GM12878 (cell line): ENCODE measurements around the gene LAMA5. TPM values are rescaled to one million over a fixed set of nuclear protein-coding genes. Genes with fewer than 3 reads are reported as not detected.

Source experiments
- ATAC-seq: fragments of 200-7000 bp; cut with Tn5 transposase; 3 replicates; pipeline ENCODE4 v1.9.1; 2020; ENCODE audit warnings: mild to moderate bottlenecking, moderate library complexity
- Bru-seq: library from RNA; stranded (reverse); fragments of 400-500 nt; gene quantifications from one replicate; lab custom pipeline; 2021; lab: Mats Ljungman, UMichigan
- BruChase-seq, 2 experiments: library from RNA; stranded (reverse); fragments of 400-500 nt; gene quantifications; one replicate each; lab custom pipeline; 2021; lab: Mats Ljungman, UMichigan
- BruUV-seq: library from RNA; stranded (reverse); fragments of 400-500 nt; replicated peaks from 2 replicates; lab custom pipeline; 2021; lab: Mats Ljungman, UMichigan
- CTCF ChIA-PET: fragments of 300-600 bp; sonication (Branson Sonifier 250); formaldehyde crosslinking; extraction: SDS; loops from one replicate; lab custom pipeline; 2021; ENCODE audit warnings: inconsistent platforms; lab: Yijun Ruan, JAX
- POLR2A ChIA-PET: fragments of 350-600 bp; formaldehyde crosslinking; extraction: SDS; loops from one replicate; lab custom pipeline; 2021; ENCODE audit warnings: inconsistent platforms; lab: Charles Lee
- RAD21 ChIA-PET: fragments of 300-600 bp; sonication (Branson Sonifier 250); formaldehyde crosslinking; loops from one replicate; lab custom pipeline; 2023; ENCODE audit warnings: antibody characterized with exemption; ENCODE audit not compliant: unreplicated experiment; lab: Charles Lee
- SMC1A ChIA-PET: fragments of 300-600 bp; sonication (Branson Sonifier 250); formaldehyde crosslinking; loops from one replicate; lab custom pipeline; 2023; ENCODE audit not compliant: unreplicated experiment, uncharacterized antibody; lab: Charles Lee
- DNase-seq: peaks from one replicate; pipeline ENCODE4 v3.0.0-alpha.2; 2011; ENCODE audit warnings: low read depth, low spot score
- FAIRE-seq: peaks from 3 replicates; lab custom pipeline; 2011; peaks lifted over from hg19 to GRCh38; lab: Jason Lieb, UNC
- H2AFZ ChIP-seq: 2 replicates; pipeline ENCODE4 v1.6.0; 2011; ENCODE audit warnings: low read depth, low read length, control low read depth; ENCODE audit not compliant: control insufficient read depth
- H3K27ac ChIP-seq: 2 replicates; pipeline ENCODE4 v1.5.1; 2011; ENCODE audit warnings: control low read depth; ENCODE audit not compliant: control insufficient read depth, insufficient read depth
- H3K27me3 ChIP-seq, 2 experiments: replicated peaks in 1 of 2; 2 replicates each; pipeline versions ENCODE4 v1.6.0 to v1.6.1; 2011; ENCODE audit warnings: low read length in 1 of 2; ENCODE audit not compliant: control insufficient read depth in 2 of 2, insufficient read depth in 2 of 2
- H3K36me3 ChIP-seq, 2 experiments: 2 replicates each; pipeline ENCODE4 v1.5.1; 2011; ENCODE audit warnings: low read length in 1 of 2; ENCODE audit not compliant: control insufficient read depth in 2 of 2, insufficient read depth in 2 of 2
- H3K4me1 ChIP-seq: 2 replicates; pipeline ENCODE4 v1.6.1; 2011; ENCODE audit warnings: mild to moderate bottlenecking, low read length, moderate library complexity, mixed read lengths; ENCODE audit not compliant: control insufficient read depth, insufficient read depth
- H3K4me2 ChIP-seq: 2 replicates; pipeline ENCODE4 v1.6.0; 2011; ENCODE audit warnings: control low read depth; ENCODE audit not compliant: control insufficient read depth, insufficient read depth
- H3K4me3 ChIP-seq: fragments of 200-600 bp; sonication (generic); 2 replicates; pipeline ENCODE4 v1.5.1; 2016
- H3K79me2 ChIP-seq: 2 replicates; pipeline ENCODE4 v1.6.0; 2011; ENCODE audit warnings: low read length; ENCODE audit not compliant: control insufficient read depth, insufficient read depth
- H3K9ac ChIP-seq: 2 replicates; pipeline ENCODE4 v1.8.0; 2011; ENCODE audit warnings: low read length, control low read depth, mixed read lengths; ENCODE audit not compliant: control insufficient read depth, insufficient read depth
- H3K9me3 ChIP-seq: replicated peaks from 3 replicates; pipeline ENCODE4 v1.5.1; 2011; ENCODE audit warnings: mild to moderate bottlenecking, low read length; ENCODE audit not compliant: control insufficient read depth, insufficient read depth
- H4K20me1 ChIP-seq: 2 replicates; pipeline ENCODE4 v1.6.0; 2011; ENCODE audit not compliant: control insufficient read depth, insufficient read depth
- LARP7 ChIP-seq: fragments of 450-650 bp; IDR thresholded peaks from 2 replicates; pipeline ENCODE4 v1.6.1; 2017; ENCODE audit warnings: mild to moderate bottlenecking
- MYB ChIP-seq: fragments of 150-350 bp; IDR thresholded peaks from 2 replicates; pipeline ENCODE4 v1.6.1; 2014; ENCODE audit warnings: mild to moderate bottlenecking, low read depth, low read length, borderline replicate concordance
- NFIC ChIP-seq: IDR thresholded peaks from 2 replicates; pipeline ENCODE4 v1.6.1; 2012; ENCODE audit warnings: low read depth, mild to moderate bottlenecking, inconsistent platforms, low read length, moderate library complexity
- RCOR1 ChIP-seq: conservative IDR thresholded peaks from 2 replicates; pipeline ENCODE4 v1.6.1; 2012; ENCODE audit warnings: low read depth, low read length, improper control_type of control experiment
- WGBS: methylation state at CpG from one replicate; pipeline ENCODE4 v1.1.6; 2016; ENCODE audit warnings: low lambda C conversion rate; ENCODE audit not compliant: insufficient replicate concordance, insufficient coverage; ENCODE audit errors: missing lambda C conversion rate; 5-methylcytosine and 5-hydroxymethylcytosine counted together
- in situ Hi-C: fragments of 300-500 bp; cut with MboI; formaldehyde crosslinking; loops from 9 replicates; pipeline ENCODE4 v1.14.3; 2018; ENCODE audit warnings: mixed read lengths
- intact Hi-C: fragments of 100-400 bp; cut with micrococcal nuclease; formaldehyde crosslinking; loops from one replicate; pipeline ENCODE4 v1.14.2; 2022; ENCODE audit not compliant: unreplicated experiment
- long read RNA-seq, 2 experiments: library from polyadenylated mRNA; unstranded; transcript quantifications; one replicate each; pipeline ENCODE4 v2.0.0, GENCODE V29; 2019 to 2020
- polyA minus RNA-seq, 3 experiments: library from RNA; depleted of rRNA, polyadenylated mRNA; stranded (reverse); fragments of >200 nt; gene quantifications; 2 replicates each; pipeline ENCODE4 v1.2.3, GENCODE V29; 2011
- polyA plus RNA-seq, 11 experiments: library from polyadenylated mRNA; depleted of rRNA in 4 of 11; unstranded in 6 of 11; stranded (reverse) in 5 of 11; fragments of >200 nt; fragmentation: Nextera tagmentation in 4 of 11; fragmentation: Illumina TruSeq in 1 of 11; extraction: Ambion mirVana in 4 of 11; extraction: Trizol in 1 of 11; gene quantifications; 1 replicate in 1 of 11; 2 replicates in 10 of 11; pipeline versions ENCODE4 v1.2.1 to v1.2.3, GENCODE V29; 2011 to 2016; ENCODE audit warnings: inconsistent platforms in 2 of 11, missing spikeins in 2 of 11, low read depth in 1 of 11
- total RNA-seq, 4 experiments: library from RNA; depleted of rRNA in 3 of 4; stranded (reverse); fragments of >200 nt in 3 of 4; fragmentation: Illumina TruSeq in 1 of 4; extraction: Trizol in 1 of 4; gene quantifications; 2 replicates each; pipeline versions ENCODE4 v1.2.1 to v1.2.3, GENCODE V29; 2013 to 2021
- TF ChIP-seq, protein P1 (sequence below): fragments of 450-650 bp; IDR thresholded peaks from 2 replicates; pipeline ENCODE4 v1.6.1; 2016; ENCODE audit warnings: mild to moderate bottlenecking, moderate library complexity, borderline replicate concordance
- TF ChIP-seq, protein P2 (sequence below): fragments of 450-650 bp; IDR thresholded peaks from 2 replicates; pipeline ENCODE4 v1.6.1; 2017; ENCODE audit warnings: mild to moderate bottlenecking, moderate library complexity

LAMA5 gene, protein sequence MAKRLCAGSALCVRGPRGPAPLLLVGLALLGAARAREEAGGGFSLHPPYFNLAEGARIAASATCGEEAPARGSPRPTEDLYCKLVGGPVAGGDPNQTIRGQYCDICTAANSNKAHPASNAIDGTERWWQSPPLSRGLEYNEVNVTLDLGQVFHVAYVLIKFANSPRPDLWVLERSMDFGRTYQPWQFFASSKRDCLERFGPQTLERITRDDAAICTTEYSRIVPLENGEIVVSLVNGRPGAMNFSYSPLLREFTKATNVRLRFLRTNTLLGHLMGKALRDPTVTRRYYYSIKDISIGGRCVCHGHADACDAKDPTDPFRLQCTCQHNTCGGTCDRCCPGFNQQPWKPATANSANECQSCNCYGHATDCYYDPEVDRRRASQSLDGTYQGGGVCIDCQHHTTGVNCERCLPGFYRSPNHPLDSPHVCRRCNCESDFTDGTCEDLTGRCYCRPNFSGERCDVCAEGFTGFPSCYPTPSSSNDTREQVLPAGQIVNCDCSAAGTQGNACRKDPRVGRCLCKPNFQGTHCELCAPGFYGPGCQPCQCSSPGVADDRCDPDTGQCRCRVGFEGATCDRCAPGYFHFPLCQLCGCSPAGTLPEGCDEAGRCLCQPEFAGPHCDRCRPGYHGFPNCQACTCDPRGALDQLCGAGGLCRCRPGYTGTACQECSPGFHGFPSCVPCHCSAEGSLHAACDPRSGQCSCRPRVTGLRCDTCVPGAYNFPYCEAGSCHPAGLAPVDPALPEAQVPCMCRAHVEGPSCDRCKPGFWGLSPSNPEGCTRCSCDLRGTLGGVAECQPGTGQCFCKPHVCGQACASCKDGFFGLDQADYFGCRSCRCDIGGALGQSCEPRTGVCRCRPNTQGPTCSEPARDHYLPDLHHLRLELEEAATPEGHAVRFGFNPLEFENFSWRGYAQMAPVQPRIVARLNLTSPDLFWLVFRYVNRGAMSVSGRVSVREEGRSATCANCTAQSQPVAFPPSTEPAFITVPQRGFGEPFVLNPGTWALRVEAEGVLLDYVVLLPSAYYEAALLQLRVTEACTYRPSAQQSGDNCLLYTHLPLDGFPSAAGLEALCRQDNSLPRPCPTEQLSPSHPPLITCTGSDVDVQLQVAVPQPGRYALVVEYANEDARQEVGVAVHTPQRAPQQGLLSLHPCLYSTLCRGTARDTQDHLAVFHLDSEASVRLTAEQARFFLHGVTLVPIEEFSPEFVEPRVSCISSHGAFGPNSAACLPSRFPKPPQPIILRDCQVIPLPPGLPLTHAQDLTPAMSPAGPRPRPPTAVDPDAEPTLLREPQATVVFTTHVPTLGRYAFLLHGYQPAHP (N-terminal part only)
- total RNA-seq (2013; cell fraction: nucleolus; rRNA removed), result 2.5 and 3.7 TPM in 2 replicates
- total RNA-seq (2014; rRNA removed), result 0.62 and 1.5 TPM in 2 replicates
- 0.09 and 0.28 TPM in 2 replicates for total RNA-seq (2014; rRNA removed; fragmentation: Illumina TruSeq; extraction: Trizol)
- total RNA-seq (2021), result 1.4 and 2.2 TPM in 2 replicates
- 0.56 TPM for polyA plus RNA-seq (2011; ENCODE audit: low read depth)
- polyA plus RNA-seq (2011; rRNA removed), result not detected in 2 replicates
- 0.06 and 0.12 TPM in 2 replicates for polyA plus RNA-seq (2011; cell fraction: cytosol; rRNA removed)
- polyA plus RNA-seq (2011; cell fraction: nucleus; rRNA removed), result 2.4 and 3.6 TPM in 2 replicates
- polyA plus RNA-seq (2012), result 2.4 and 2.6 TPM in 2 replicates
- 0.62 TPM in 1 of 2 replicates, not detected in the other for polyA plus RNA-seq (2014; fragmentation: Illumina TruSeq; extraction: Trizol)
- not detected for polyA plus RNA-seq (2014; fragmentation: Nextera tagmentation; extraction: Ambion mirVana)
- 1.0 and 3.1 TPM in 2 replicates for polyA plus RNA-seq (2014; rRNA removed)
- polyA plus RNA-seq (2016; fragmentation: Nextera tagmentation; extraction: Ambion mirVana), result 1 to 10 TPM; 1.6 TPM
- under 0.01 and 0.29 TPM in 2 replicates for polyA minus RNA-seq (2011; rRNA and poly(A)+ RNA removed)
- 0.27 and 2.3 TPM in 2 replicates for polyA minus RNA-seq (2011; cell fraction: cytosol; rRNA and poly(A)+ RNA removed)
- polyA minus RNA-seq (2011; cell fraction: nucleus; rRNA and poly(A)+ RNA removed), result 0.24 and 2.1 TPM in 2 replicates
- Bru-seq, nascent RNA, result percentile 35 among the genes with signal in this experiment
- BruChase-seq, experiment 1, labeled RNA remaining after a 6-hour chase, result percentile 41 among the genes with signal in this experiment
- BruChase-seq, experiment 2, labeled RNA remaining after a 2-hour chase, result percentile 36 among the genes with signal in this experiment
- long read RNA-seq, experiment 1, result 0 reads
- long read RNA-seq, experiment 2, result 0 reads

DNA sequence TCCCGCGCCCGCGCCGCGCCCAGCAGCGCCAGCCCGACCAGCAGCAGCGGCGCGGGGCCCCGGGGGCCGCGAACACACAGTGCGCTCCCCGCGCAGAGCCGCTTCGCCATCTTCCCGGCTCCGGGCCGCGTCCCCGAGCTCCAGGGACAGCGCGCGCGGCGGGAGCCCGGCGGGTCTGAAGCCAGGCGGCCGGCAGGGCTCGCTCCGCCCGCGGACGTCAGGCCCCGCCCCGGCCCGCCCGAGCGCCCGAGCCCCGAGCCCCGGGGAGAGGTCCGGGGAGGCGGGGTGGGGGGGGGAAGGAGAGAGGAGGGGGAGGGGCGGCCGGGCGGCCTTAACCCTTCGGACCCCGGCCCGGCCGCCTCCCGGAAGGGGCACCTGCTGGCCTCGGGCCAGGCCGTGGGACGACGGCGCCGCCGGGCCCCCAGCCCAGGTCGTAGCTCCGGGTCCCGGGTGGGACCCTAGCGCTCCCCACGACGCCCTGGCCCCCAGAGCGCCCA, at the start of gene LAMA5:
Gene LAMA5 (minus strand): TSS at position 177 of the 497 bp plus-strand sequence. CDS start 67 bp downstream, at position 110.
- 5% methylated on average over 9 of the region's 70 CpGs for WGBS
- intact Hi-C loops, result no loop called here
- no peaks in the 10 kb centered on the region for H3K36me3 ChIP-seq
- TF ChIP-seq RCOR1, result no peak
- TF ChIP-seq, protein P1, sequence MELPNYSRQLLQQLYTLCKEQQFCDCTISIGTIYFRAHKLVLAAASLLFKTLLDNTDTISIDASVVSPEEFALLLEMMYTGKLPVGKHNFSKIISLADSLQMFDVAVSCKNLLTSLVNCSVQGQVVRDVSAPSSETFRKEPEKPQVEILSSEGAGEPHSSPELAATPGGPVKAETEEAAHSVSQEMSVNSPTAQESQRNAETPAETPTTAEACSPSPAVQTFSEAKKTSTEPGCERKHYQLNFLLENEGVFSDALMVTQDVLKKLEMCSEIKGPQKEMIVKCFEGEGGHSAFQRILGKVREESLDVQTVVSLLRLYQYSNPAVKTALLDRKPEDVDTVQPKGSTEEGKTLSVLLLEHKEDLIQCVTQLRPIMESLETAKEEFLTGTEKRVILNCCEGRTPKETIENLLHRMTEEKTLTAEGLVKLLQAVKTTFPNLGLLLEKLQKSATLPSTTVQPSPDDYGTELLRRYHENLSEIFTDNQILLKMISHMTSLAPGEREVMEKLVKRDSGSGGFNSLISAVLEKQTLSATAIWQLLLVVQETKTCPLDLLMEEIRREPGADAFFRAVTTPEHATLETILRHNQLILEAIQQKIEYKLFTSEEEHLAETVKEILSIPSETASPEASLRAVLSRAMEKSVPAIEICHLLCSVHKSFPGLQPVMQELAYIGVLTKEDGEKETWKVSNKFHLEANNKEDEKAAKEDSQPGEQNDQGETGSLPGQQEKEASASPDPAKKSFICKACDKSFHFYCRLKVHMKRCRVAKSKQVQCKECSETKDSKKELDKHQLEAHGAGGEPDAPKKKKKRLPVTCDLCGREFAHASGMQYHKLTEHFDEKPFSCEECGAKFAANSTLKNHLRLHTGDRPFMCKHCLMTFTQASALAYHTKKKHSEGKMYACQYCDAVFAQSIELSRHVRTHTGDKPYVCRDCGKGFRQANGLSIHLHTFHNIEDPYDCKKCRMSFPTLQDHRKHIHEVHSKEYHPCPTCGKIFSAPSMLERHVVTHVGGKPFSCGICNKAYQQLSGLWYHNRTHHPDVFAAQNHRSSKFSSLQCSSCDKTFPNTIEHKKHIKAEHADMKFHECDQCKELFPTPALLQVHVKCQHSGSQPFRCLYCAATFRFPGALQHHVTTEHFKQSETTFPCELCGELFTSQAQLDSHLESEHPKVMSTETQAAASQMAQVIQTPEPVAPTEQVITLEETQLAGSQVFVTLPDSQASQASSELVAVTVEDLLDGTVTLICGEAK, result no peak
- no peak for TF ChIP-seq MYB
- TF ChIP-seq, protein P2, sequence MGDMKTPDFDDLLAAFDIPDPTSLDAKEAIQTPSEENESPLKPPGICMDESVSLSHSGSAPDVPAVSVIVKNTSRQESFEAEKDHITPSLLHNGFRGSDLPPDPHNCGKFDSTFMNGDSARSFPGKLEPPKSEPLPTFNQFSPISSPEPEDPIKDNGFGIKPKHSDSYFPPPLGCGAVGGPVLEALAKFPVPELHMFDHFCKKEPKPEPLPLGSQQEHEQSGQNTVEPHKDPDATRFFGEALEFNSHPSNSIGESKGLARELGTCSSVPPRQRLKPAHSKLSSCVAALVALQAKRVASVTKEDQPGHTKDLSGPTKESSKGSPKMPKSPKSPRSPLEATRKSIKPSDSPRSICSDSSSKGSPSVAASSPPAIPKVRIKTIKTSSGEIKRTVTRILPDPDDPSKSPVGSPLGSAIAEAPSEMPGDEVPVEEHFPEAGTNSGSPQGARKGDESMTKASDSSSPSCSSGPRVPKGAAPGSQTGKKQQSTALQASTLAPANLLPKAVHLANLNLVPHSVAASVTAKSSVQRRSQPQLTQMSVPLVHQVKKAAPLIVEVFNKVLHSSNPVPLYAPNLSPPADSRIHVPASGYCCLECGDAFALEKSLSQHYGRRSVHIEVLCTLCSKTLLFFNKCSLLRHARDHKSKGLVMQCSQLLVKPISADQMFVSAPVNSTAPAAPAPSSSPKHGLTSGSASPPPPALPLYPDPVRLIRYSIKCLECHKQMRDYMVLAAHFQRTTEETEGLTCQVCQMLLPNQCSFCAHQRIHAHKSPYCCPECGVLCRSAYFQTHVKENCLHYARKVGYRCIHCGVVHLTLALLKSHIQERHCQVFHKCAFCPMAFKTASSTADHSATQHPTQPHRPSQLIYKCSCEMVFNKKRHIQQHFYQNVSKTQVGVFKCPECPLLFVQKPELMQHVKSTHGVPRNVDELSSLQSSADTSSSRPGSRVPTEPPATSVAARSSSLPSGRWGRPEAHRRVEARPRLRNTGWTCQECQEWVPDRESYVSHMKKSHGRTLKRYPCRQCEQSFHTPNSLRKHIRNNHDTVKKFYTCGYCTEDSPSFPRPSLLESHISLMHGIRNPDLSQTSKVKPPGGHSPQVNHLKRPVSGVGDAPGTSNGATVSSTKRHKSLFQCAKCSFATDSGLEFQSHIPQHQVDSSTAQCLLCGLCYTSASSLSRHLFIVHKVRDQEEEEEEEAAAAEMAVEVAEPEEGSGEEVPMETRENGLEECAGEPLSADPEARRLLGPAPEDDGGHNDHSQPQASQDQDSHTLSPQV, result no peak
- TF ChIP-seq NFIC, result no peak
- TF ChIP-seq LARP7, result no peak

More for the DNA sequence above, at the start of gene LAMA5:
- peak within 1 kb of the TSS; percentile 65; the same call in 1 of the 2 replicates for H3K4me3 ChIP-seq
- DNase-seq (no peak), ATAC-seq (peak; percentile 66), FAIRE-seq (no peak)
- peak within 1 kb of the TSS; percentile 34 for H2AFZ ChIP-seq
- H3K4me1 ChIP-seq, result peaks cover 5% of the 10 kb centered on the region
- in situ Hi-C loops, result no loop called here
- ChIA-PET RAD21 (no interaction called here), SMC1A (no interaction called here), POLR2A (no interaction called here), CTCF (interaction anchor here (1.3 kb wide), 1 partner anchor 15 kb away, joined by 5 read pairs; no protein-coding TSS in a partner anchor)
- no peak within 1 kb of the TSS for H3K27ac ChIP-seq
- H3K9ac ChIP-seq, result peak within 1 kb of the TSS; percentile 20; the same call in 1 of the 2 replicates
- no peaks in the 10 kb centered on the region for H4K20me1 ChIP-seq
- no TSS peak for BruUV-seq
- peaks cover 4 to 15% of the 10 kb centered on the region in 2 experiments for H3K27me3 ChIP-seq
- H3K79me2 ChIP-seq, result no peaks in the 10 kb centered on the region
- peak within 1 kb of the TSS; percentile 87; the same call in 1 of the 2 replicates for H3K4me2 ChIP-seq
- H3K9me3 ChIP-seq, result no peaks in the 10 kb centered on the region
